ENCODE results near the gene NDRG3. TPM values are rescaled to one million over a fixed set of nuclear protein-coding genes. Genes with fewer than 3 reads are reported as not detected.

NDRG3 gene
- total RNA-seq, 1 donor from 2014 or later = 33.1 TPM

DNA sequence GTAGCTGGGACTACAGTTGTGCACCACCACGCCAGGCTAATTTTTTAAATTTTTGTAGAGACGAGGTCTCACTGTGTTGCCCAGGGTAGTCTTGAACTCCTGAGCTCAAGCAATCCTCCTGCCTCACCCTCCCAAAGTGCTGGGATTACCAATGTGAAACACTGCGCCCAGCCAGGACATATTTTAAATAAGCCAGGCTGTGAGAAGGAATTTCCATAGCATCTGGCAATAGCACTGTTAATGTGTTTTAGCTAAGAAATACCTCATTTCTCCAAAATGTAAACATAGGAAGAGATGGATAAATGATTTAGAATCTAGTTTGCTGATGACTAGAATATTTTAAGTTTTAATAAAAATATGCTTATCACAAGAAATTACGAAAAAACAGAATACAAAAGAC is 72.9 kb downstream of the NDRG3 start:
- TF ChIP-seq EZH2 (IDR thresholded peaks at IDR 0.05; ENCODE audit: insufficient read depth, low read length) (no peak), CTCF (IDR thresholded peaks at IDR 0.05; ENCODE audit: insufficient read depth, low read depth, low read length) (no peak)
- no peak for DNase-seq (ENCODE audit: low read depth)
- no peak overlapping the region for H3K27ac ChIP-seq (ENCODE audit: low read depth, low read length)
- Mint-ChIP-seq H3K4me3 (ENCODE audit: unreplicated experiment) (no peak overlapping the region), H3K9me3 (ENCODE audit: unreplicated experiment) (no peaks in the 10 kb centered on the region), H3K27me3 (ENCODE audit: low read depth, unreplicated experiment) (no peaks in the 10 kb centered on the region), H3K36me3 (ENCODE audit: low read depth, unreplicated experiment) (peaks cover 5% of the 10 kb centered on the region), H3K27ac (ENCODE audit: unreplicated experiment) (no peak overlapping the region), H3K4me1 (ENCODE audit: low read depth, unreplicated experiment) (no peaks in the 10 kb centered on the region)
- no peaks in the 10 kb centered on the region for H3K4me1 ChIP-seq (ENCODE audit: insufficient read depth, low read length)
- no peaks in the 10 kb centered on the region for H3K36me3 ChIP-seq (ENCODE audit: insufficient read depth, low read length)
- H3K79me2 ChIP-seq (ENCODE audit: insufficient read depth, low read length) = no peaks in the 10 kb centered on the region
- H3K9me3 ChIP-seq (ENCODE audit: insufficient read depth, low read depth, low read length) = no peaks in the 10 kb centered on the region
- no peak overlapping the region for H3K4me3 ChIP-seq (ENCODE audit: insufficient read depth, low read depth, low read length)
- H3K4me2 ChIP-seq (ENCODE audit: low read length) = no peak overlapping the region
- FAIRE-seq = no peak
- H3K27me3 ChIP-seq (ENCODE audit: insufficient read depth, low read length) = no peaks in the 10 kb centered on the region
- no peaks in the 10 kb centered on the region for H4K20me1 ChIP-seq (ENCODE audit: insufficient read depth, low read length)
- no peak overlapping the region for H3K9ac ChIP-seq (ENCODE audit: low read length)
- H2AFZ ChIP-seq (ENCODE audit: low read depth, low read length) = no peak overlapping the region

GRCh38 chr20:36670665-36671357 is 75.1 kb downstream of the NDRG3 start:
- H3K4me2 ChIP-seq (ENCODE audit: low read length) = no peak overlapping the region
- no peak for TF ChIP-seq EZH2 (IDR thresholded peaks at IDR 0.05; ENCODE audit: insufficient read depth, low read length)
- no peak for TF ChIP-seq CTCF (IDR thresholded peaks at IDR 0.05; ENCODE audit: insufficient read depth, low read depth, low read length)
- H3K9me3 ChIP-seq (ENCODE audit: insufficient read depth, low read depth, low read length) = no peaks in the 10 kb centered on the region
- Mint-ChIP-seq H3K4me3 (ENCODE audit: unreplicated experiment) (no peak overlapping the region), H3K4me1 (ENCODE audit: low read depth, unreplicated experiment) (no peaks in the 10 kb centered on the region), H3K27me3 (ENCODE audit: low read depth, unreplicated experiment) (no peaks in the 10 kb centered on the region), H3K27ac (ENCODE audit: unreplicated experiment) (no peak overlapping the region), H3K36me3 (ENCODE audit: low read depth, unreplicated experiment) (peaks cover 3% of the 10 kb centered on the region), H3K9me3 (ENCODE audit: unreplicated experiment) (no peaks in the 10 kb centered on the region)
- no peak overlapping the region for H3K27ac ChIP-seq (ENCODE audit: low read depth, low read length)
- no peak for FAIRE-seq
- DNase-seq (ENCODE audit: low read depth) = no peak
- H3K36me3 ChIP-seq (ENCODE audit: insufficient read depth, low read length) = no peaks in the 10 kb centered on the region
- H4K20me1 ChIP-seq (ENCODE audit: insufficient read depth, low read length) = no peaks in the 10 kb centered on the region
- no peaks in the 10 kb centered on the region for H3K4me1 ChIP-seq (ENCODE audit: insufficient read depth, low read length)
- no peaks in the 10 kb centered on the region for H3K79me2 ChIP-seq (ENCODE audit: insufficient read depth, low read length)
- H3K4me3 ChIP-seq (ENCODE audit: insufficient read depth, low read depth, low read length) = no peak overlapping the region
- H3K9ac ChIP-seq (ENCODE audit: low read length) = no peak overlapping the region
- no peaks in the 10 kb centered on the region for H3K27me3 ChIP-seq (ENCODE audit: insufficient read depth, low read length)
- no peak overlapping the region for H2AFZ ChIP-seq (ENCODE audit: low read depth, low read length)

- Mint-ChIP-seq H3K9me3 (ENCODE audit: unreplicated experiment) (no peaks in the 10 kb centered on the region), H3K36me3 (ENCODE audit: low read depth, unreplicated experiment) (peaks cover 8% of the 10 kb centered on the region), H3K27me3 (ENCODE audit: low read depth, unreplicated experiment) (no peaks in the 10 kb centered on the region), H3K27ac (ENCODE audit: unreplicated experiment) (no peak overlapping the region), H3K4me1 (ENCODE audit: low read depth, unreplicated experiment) (no peaks in the 10 kb centered on the region), H3K4me3 (ENCODE audit: unreplicated experiment) (no peak overlapping the region)
- TF ChIP-seq EZH2 (IDR thresholded peaks at IDR 0.05; ENCODE audit: insufficient read depth, low read length) (no peak), CTCF (IDR thresholded peaks at IDR 0.05; ENCODE audit: insufficient read depth, low read depth, low read length) (no peak)
- H3K27ac ChIP-seq (ENCODE audit: low read depth, low read length) = no peak overlapping the region
- no peaks in the 10 kb centered on the region for H3K9me3 ChIP-seq (ENCODE audit: insufficient read depth, low read depth, low read length)
- no peak for FAIRE-seq
- DNase-seq (ENCODE audit: low read depth) = no peak
- H3K4me1 ChIP-seq (ENCODE audit: insufficient read depth, low read length) = no peaks in the 10 kb centered on the region
- H3K4me3 ChIP-seq (ENCODE audit: insufficient read depth, low read depth, low read length) = no peak overlapping the region
- H2AFZ ChIP-seq (ENCODE audit: low read depth, low read length) = no peak overlapping the region
- H4K20me1 ChIP-seq (ENCODE audit: insufficient read depth, low read length) = no peaks in the 10 kb centered on the region
- H3K9ac ChIP-seq (ENCODE audit: low read length) = no peak overlapping the region
- H3K36me3 ChIP-seq (ENCODE audit: insufficient read depth, low read length) = no peaks in the 10 kb centered on the region
- no peaks in the 10 kb centered on the region for H3K27me3 ChIP-seq (ENCODE audit: insufficient read depth, low read length)
- no peaks in the 10 kb centered on the region for H3K79me2 ChIP-seq (ENCODE audit: insufficient read depth, low read length)
- no peak overlapping the region for H3K4me2 ChIP-seq (ENCODE audit: low read length)
These were observed 79.6 kb downstream of the NDRG3 start for GRCh38 chr20:36666181-36666740.

Data from astrocyte (in vitro differentiated cells and primary cell).